C1 segment of cervical spinal cord (tissue), 14 donors: ENCODE results near the gene TSPAN18.

Experiments
- DNase-seq, 14 donors: peaks; one replicate each; lab custom pipeline; 2025; lab: John Stamatoyannopoulos, UW

The TSPAN18 gene

GRCh38 chr11:44777209-44778194 lies 50.7 kb downstream of the TSPAN18 start:
- DNase-seq = no peak

GRCh38 chr11:44778195-44779100 lies 51.7 kb downstream of the TSPAN18 start:
- DNase-seq = no peak

GRCh38 chr11:44779736-44780520 lies 53.2 kb downstream of the TSPAN18 start:
- no peak for DNase-seq

- DNase-seq = peak in 1 of 14 donors; percentile 66
Measured at GRCh38 chr11:44780940-44781631, 54.3 kb downstream of the TSPAN18 start.

- DNase-seq = no peak
Measured at GRCh38 chr11:44781655-44782054, 54.9 kb downstream of the TSPAN18 start.

- no peak for DNase-seq
Measured at GRCh38 chr11:44782478-44782877, 55.7 kb downstream of the TSPAN18 start.

GRCh38 chr11:44784436-44784760 lies 57.6 kb downstream of the TSPAN18 start:
- no peak for DNase-seq

- DNase-seq = no peak
Measured at GRCh38 chr11:44784851-44785250, 58.1 kb downstream of the TSPAN18 start.

GRCh38 chr11:44785856-44786607 lies 59.3 kb downstream of the TSPAN18 start:
- DNase-seq = peak in 1 of 14 donors; percentile 70

- no peak for DNase-seq
Measured at GRCh38 chr11:44787070-44787469, 60.3 kb downstream of the TSPAN18 start.

GRCh38 chr11:44787981-44788380 lies 61.2 kb downstream of the TSPAN18 start:
- DNase-seq = no peak

GRCh38 chr11:44788536-44789261 lies 61.9 kb downstream of the TSPAN18 start:
- no peak for DNase-seq

- no peak for DNase-seq
Measured at GRCh38 chr11:44789496-44789895, 62.7 kb downstream of the TSPAN18 start.

- no peak for DNase-seq
Measured at GRCh38 chr11:44790211-44790610, 63.4 kb downstream of the TSPAN18 start.

- peak in 1 of 14 donors; percentile 13 for DNase-seq
Measured at GRCh38 chr11:44791316-44791925, 64.7 kb downstream of the TSPAN18 start.

- no peak for DNase-seq
Measured at GRCh38 chr11:44792171-44792570, 65.4 kb downstream of the TSPAN18 start.

GRCh38 chr11:44793350-44794090 lies 66.8 kb downstream of the TSPAN18 start:
- no peak for DNase-seq

- DNase-seq = no peak
Measured at GRCh38 chr11:44795803-44796535, 69.2 kb downstream of the TSPAN18 start.
